Epithelial cell of esophagus (primary cell): ENCODE measurements around the gene ZNF792.

Experiments
- DNase-seq: peaks from one replicate; pipeline ENCODE4 v3.0.0; 2010; ENCODE audit warnings: low read depth
- H3K4me3 ChIP-seq: 2 replicates; pipeline ENCODE4 v1.5.1; 2011; ENCODE audit warnings: mild to moderate bottlenecking, low read length, control low read depth
- CTCF ChIP-seq: IDR thresholded peaks from 2 replicates; pipeline ENCODE4 v1.5.1; 2011; ENCODE audit warnings: low read depth, mild to moderate bottlenecking, low read length, control low read depth, inconsistent platforms; ENCODE audit not compliant: insufficient read depth; ENCODE audit errors: missing control alignments

Gene ZNF792

GRCh38 chr19:34988119-34988518 is 24.1 kb upstream of the ZNF792 start:
- DNase-seq: no peak

GRCh38 chr19:34985249-34986022 is 21.4 kb upstream of the ZNF792 start:
- peak; percentile 23 for DNase-seq
- no peak overlapping the region for H3K4me3 ChIP-seq
- TF ChIP-seq CTCF: no peak

More at GRCh38 chr19:34988119-34988518, 24.1 kb upstream of the ZNF792 start:
- TF ChIP-seq CTCF: no peak
- no peak overlapping the region for H3K4me3 ChIP-seq

DNA sequence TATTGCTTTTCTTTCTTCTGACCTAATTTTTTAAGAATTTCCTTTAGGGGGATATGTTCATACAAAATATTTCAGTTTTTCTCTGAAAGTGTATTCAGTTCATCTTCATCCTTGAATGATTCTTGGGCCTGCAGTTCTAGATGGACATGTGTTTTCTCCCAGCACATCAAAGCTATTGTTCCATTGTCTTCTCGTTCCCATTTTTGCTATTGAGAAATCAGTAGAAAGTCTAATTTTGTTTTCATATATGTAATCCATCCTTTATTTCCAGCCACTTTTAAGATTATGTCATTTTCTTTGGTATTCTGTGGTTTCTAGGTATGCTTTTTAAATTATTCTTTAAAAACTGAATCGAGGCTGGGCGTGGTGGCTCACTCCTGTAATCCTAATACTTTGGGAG is 20.3 kb upstream of the ZNF792 start:
- DNase-seq: no peak
- no peak for TF ChIP-seq CTCF
- no peak overlapping the region for H3K4me3 ChIP-seq

GRCh38 chr19:34983786-34984185 is 19.8 kb upstream of the ZNF792 start:
- no peak for DNase-seq
- no peak for TF ChIP-seq CTCF
- no peak overlapping the region for H3K4me3 ChIP-seq

DNA sequence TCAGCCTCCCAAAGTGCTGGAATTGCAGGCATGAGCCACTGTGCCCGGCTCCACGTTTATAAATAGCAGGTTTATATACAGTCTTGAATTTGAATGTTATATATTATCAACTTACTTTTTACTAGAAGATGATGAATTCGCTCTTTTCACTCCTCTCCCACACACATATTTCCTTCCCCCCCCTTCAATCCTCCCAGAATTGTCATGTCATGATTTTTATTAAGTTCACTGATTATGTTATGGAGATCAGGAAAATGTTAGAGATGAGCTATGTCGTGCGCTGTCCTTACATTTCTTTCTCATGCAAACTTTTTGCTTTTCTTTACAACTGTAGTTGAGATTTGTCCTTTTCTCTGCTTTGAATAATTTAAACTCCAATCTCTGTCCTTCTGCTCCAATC is 18.2 kb upstream of the ZNF792 start:
- no peak for DNase-seq
- no peak for TF ChIP-seq CTCF
- H3K4me3 ChIP-seq: no peak overlapping the region

- no peak overlapping the region for H3K4me3 ChIP-seq
- no peak for DNase-seq
- no peak for TF ChIP-seq CTCF
Measured at GRCh38 chr19:34979819-34980640, 16.0 kb upstream of the ZNF792 start.

DNA sequence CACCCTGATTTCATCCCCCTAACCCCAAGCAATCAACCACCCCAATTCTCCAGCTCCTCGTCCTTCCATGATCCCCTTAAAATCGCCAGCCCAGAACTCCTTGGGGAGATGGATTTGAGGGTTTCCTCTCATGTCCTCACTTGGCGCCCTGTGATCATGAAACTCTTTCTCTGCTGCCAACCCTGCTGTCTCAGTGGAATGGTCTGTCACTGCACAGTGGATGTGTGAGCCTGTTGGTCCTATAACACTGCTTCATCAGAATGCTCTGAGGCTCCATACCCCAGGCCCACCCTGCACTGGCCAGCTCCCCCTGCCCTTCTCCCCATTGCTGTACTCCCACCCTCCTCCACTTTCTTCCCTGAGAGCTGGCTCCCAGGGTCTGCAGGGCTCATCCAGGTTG is 12.6 kb upstream of the ZNF792 start:
- no peak overlapping the region for H3K4me3 ChIP-seq
- DNase-seq: no peak
- TF ChIP-seq CTCF: no peak
